GM23338 (cell line): ENCODE measurements around the gene RAB37.

ENCODE experiments used
- CREB1 ChIP-seq: fragments of 250-450 bp; sonication (Bioruptor Pico); IDR thresholded peaks from 2 replicates; pipeline ENCODE4 v1.5.0; 2020; ENCODE audit warnings: low read depth, mild to moderate bottlenecking, moderate library complexity
- CTCF ChIP-seq, 2 experiments: fragments of 200-600 bp in 1 of 2; sonication (generic) in 1 of 2; conservative IDR thresholded peaks; 2 replicates each; pipeline versions ENCODE4 v1.5.1 to v1.6.1; 2016 to 2017; ENCODE audit warnings: antibody characterized with exemption in 2 of 2, low read depth in 2 of 2, mild to moderate bottlenecking in 2 of 2, moderate library complexity in 1 of 2
- ETS1 ChIP-seq: IDR thresholded peaks from 2 replicates; pipeline ENCODE4 v1.6.1; 2016; ENCODE audit warnings: antibody characterized with exemption
- EZH2 ChIP-seq: fragments of 200-600 bp; sonication (generic); IDR thresholded peaks from one replicate; pipeline ENCODE4 v1.8.0; 2017; ENCODE audit warnings: antibody characterized with exemption, mild to moderate bottlenecking, low read depth; ENCODE audit not compliant: unreplicated experiment
- EZH2phosphoT487 ChIP-seq: fragments of 200-600 bp; sonication (generic); IDR thresholded peaks from one replicate; pipeline ENCODE4 v1.8.1; 2018; ENCODE audit warnings: antibody characterized with exemption; ENCODE audit not compliant: unreplicated experiment
- JUNB ChIP-seq: IDR thresholded peaks from one replicate; pipeline ENCODE4 v1.6.1; 2016; ENCODE audit warnings: antibody characterized with exemption; ENCODE audit not compliant: unreplicated experiment
- NANOG ChIP-seq: IDR thresholded peaks from 2 replicates; pipeline ENCODE4 v1.6.1; 2016; ENCODE audit warnings: antibody characterized with exemption, borderline replicate concordance
- POLR2AphosphoS5 ChIP-seq: IDR thresholded peaks from 2 replicates; pipeline ENCODE4 v1.6.1; 2016; ENCODE audit warnings: antibody characterized with exemption, low read depth
- REST ChIP-seq: IDR thresholded peaks from one replicate; pipeline ENCODE4 v1.6.1; 2018; ENCODE audit warnings: antibody characterized with exemption; ENCODE audit not compliant: unreplicated experiment
- STAT1 ChIP-seq: IDR thresholded peaks from one replicate; pipeline ENCODE4 v1.6.1; 2016; ENCODE audit warnings: antibody characterized with exemption; ENCODE audit not compliant: unreplicated experiment
- ZNF114 ChIP-seq: fragments of 250-450 bp; sonication (Bioruptor Pico); IDR thresholded peaks from 2 replicates; pipeline ENCODE4 v1.5.0; 2020; ENCODE audit warnings: mild to moderate bottlenecking, moderate library complexity
- ZNF462 ChIP-seq: fragments of 250-450 bp; sonication (Bioruptor Pico); IDR thresholded peaks from 2 replicates; pipeline ENCODE4 v1.5.0; 2020; ENCODE audit warnings: mild to moderate bottlenecking, moderate library complexity

- TF ChIP-seq CTCF (conservative IDR thresholded peaks at IDR 0.05; ENCODE audit: low read depth in 2 of 2) (no peak), EZH2phosphoT487 (no peak), JUNB (no peak), EZH2 (no peak), POLR2AphosphoS5 (no peak), CREB1 (CRISPR knock-in tag) (no peak), ZNF114 (CRISPR knock-in tag) (no peak), REST (no peak), STAT1 (no peak), ZNF462 (CRISPR knock-in tag) (no peak), NANOG (no peak), ETS1 (no peak)
These were observed 21.9 kb upstream of the RAB37 start for GRCh38 chr17:74715144-74715543.
